Measurements from ENCODE around the gene RAB9A. TPM values are rescaled to one million over a fixed set of nuclear protein-coding genes. Genes with fewer than 3 reads are reported as not detected.

Gene RAB9A
- total and polyA plus RNA-seq, 2 of the 8 experiments (the other 6 are each of a cell fraction or from before 2014, with no cell fraction given): 21.8 to 34.0 TPM

DNA sequence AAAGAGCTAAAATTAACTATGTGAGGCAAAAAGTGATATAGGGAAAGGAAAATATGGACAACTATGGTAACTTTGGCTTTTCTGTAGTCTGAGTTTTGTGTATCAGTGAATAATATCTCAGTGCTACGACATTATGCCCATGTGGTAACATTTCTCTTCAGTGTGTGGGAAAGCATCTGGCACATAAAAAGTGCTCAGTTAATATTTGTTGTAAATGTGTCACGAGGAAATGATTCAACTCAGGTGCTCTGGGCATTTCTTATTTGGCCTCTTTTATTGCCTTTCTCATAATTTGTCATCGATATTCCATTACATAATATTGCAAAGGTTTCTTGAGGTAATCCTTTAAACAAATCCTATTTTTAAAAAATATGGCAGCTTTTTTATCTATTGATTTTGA is 63.2 kb downstream of the RAB9A start:
- Histone ChIP-seq H2AK5ac (ENCODE audit: low read depth, low read length) (no peak overlapping the region), H3K9me3 (ENCODE audit: insufficient read depth in 2 of 2, low read depth in 1 of 2, low read length in 1 of 2) (no peaks in the 10 kb centered on the region), H3K56ac (replicated peaks; ENCODE audit: insufficient read length, low read depth, low read length) (no peak overlapping the region), H3K23me2 (ENCODE audit: low read depth, low read length) (no peaks in the 10 kb centered on the region), H2BK12ac (ENCODE audit: low read depth, low read length) (no peak overlapping the region), H3K27ac (ENCODE audit: low read depth, low read length) (no peak overlapping the region), H3K4me2 (ENCODE audit: insufficient read depth in 1 of 2, low read depth in 2 of 2, low read length in 2 of 2) (no peak overlapping the region), H3K4me1 (replicated peaks in 1 of 4; ENCODE audit: control insufficient read depth in 3 of 4, insufficient read depth in 4 of 4, low read length in 3 of 4) (peaks cover 0 to 2% (median 0%) of the 10 kb centered on the region in 4 experiments; a peak in 1 of 7 replicates), H4K20me1 (replicated peaks in 1 of 2; ENCODE audit: control insufficient read depth in 1 of 2, insufficient read depth in 2 of 2, low read length in 2 of 2) (peaks cover 0 to 2% of the 10 kb centered on the region in 2 experiments), H3K9ac (replicated peaks in 1 of 4; ENCODE audit: extremely low read depth in 1 of 4, low read depth in 3 of 4, low read length in 3 of 4) (no peak overlapping the region), H4K5ac (ENCODE audit: insufficient read length, low read depth, low read length) (no peak overlapping the region), H3K79me2 (ENCODE audit: control insufficient read depth in 1 of 2, insufficient read depth in 2 of 2, low read length in 2 of 2) (no peaks in the 10 kb centered on the region), H4K91ac (replicated peaks; ENCODE audit: insufficient read length, low read length) (no peak overlapping the region), H4K8ac (ENCODE audit: extremely low read depth, insufficient read depth, low read length) (no peak overlapping the region), H3K18ac (ENCODE audit: extremely low read depth, low read length) (no peak overlapping the region), H2AFZ (ENCODE audit: low read length) (no peak overlapping the region), H3K79me1 (ENCODE audit: low read depth, low read length) (no peaks in the 10 kb centered on the region), H3K23ac (ENCODE audit: insufficient read length) (no peak overlapping the region), H3K27me3 (replicated peaks in 1 of 4; ENCODE audit: control insufficient read depth in 3 of 4, extremely low read depth in 1 of 4, insufficient read depth in 3 of 4, low read length in 3 of 4) (no peaks in the 10 kb centered on the region), H2BK5ac (ENCODE audit: low read depth, low read length) (no peak overlapping the region), H3K4ac (replicated peaks; ENCODE audit: insufficient read length, low read depth, low read length) (no peak overlapping the region), H3K36me3 (ENCODE audit: control insufficient read depth in 2 of 4, insufficient read depth in 4 of 4, low read length in 3 of 4) (peaks cover 0 to 48% (median 8%) of the 10 kb centered on the region in 4 experiments), H2BK15ac (ENCODE audit: low read length) (no peak overlapping the region), H3K14ac (ENCODE audit: insufficient read length) (no peak overlapping the region), H2BK120ac (replicated peaks; ENCODE audit: low read depth, low read length) (no peak overlapping the region), H3K4me3 (ENCODE audit: extremely low read depth in 1 of 4, insufficient read depth in 2 of 4, low read depth in 3 of 4, low read length in 4 of 4) (no peak overlapping the region), H2BK20ac (ENCODE audit: low read length) (no peak overlapping the region)
- FAIRE-seq (no peak), DNase-seq (ENCODE audit: low read depth in 1 of 2, low spot score in 2 of 2) (no peak)
- POLR2A ChIA-PET (ENCODE audit: partially characterized antibody): no interaction called here
- CTCF ChIA-PET (ENCODE audit: partially characterized antibody): interaction anchor here (0.6 to 5.1 kb wide), 3 partner anchors 10 to 836 kb away, joined by 3 to 17 read pairs (median 5); no protein-coding TSS in a partner anchor
- 97% methylated on average over 3 of the region's 3 CpGs; no CpG with 5 or more reads in 1 of the 2 experiments for WGBS, 2 experiments (ENCODE audit: extremely low coverage in 1 of 2, insufficient coverage in 1 of 2, insufficient read length in 1 of 2, insufficient replicate concordance in 2 of 2, low coverage in 1 of 2, low lambda C conversion rate in 2 of 2, missing lambda C conversion rate in 1 of 2)
- TF ChIP-seq TAF7 (optimal IDR thresholded peaks at IDR 0.05; ENCODE audit: borderline replicate concordance, low read depth, low read length) (no peak), SAP30 (IDR thresholded peaks at IDR 0.05; ENCODE audit: insufficient read depth, insufficient replicate concordance, low read length) (no peak), RAD21 (IDR thresholded peaks at IDR 0.05 in 1 of 2, conservative IDR thresholded peaks at IDR 0.05 in 1 of 2; ENCODE audit: low read depth in 2 of 2, low read length in 2 of 2) (no peak), POU5F1 (IDR thresholded peaks at IDR 0.05; ENCODE audit: low read depth, low read length) (no peak), SP4 (IDR thresholded peaks at IDR 0.05; ENCODE audit: low read length) (no peak), ZNF274 (IDR thresholded peaks at IDR 0.05; ENCODE audit: borderline replicate concordance, extremely low read depth, low read length) (no peak), SUZ12 (IDR thresholded peaks at IDR 0.05; ENCODE audit: low read length) (no peak), CTBP2 (IDR thresholded peaks at IDR 0.05; ENCODE audit: borderline replicate concordance, insufficient read depth, insufficient read length, low read length) (no peak), RBBP5 (IDR thresholded peaks at IDR 0.05; ENCODE audit: borderline replicate concordance, low read depth, low read length) (no peak), KDM4A (IDR thresholded peaks at IDR 0.05; ENCODE audit: low read depth, low read length, severe bottlenecking) (no peak), TEAD4 (IDR thresholded peaks at IDR 0.05; ENCODE audit: low read depth, low read length) (no peak), BACH1 (IDR thresholded peaks at IDR 0.05; ENCODE audit: low read length) (no peak), CHD1 (IDR thresholded peaks at IDR 0.05; ENCODE audit: low read depth, low read length) (no peak)

Measured in H1 (cell line).